GM19395 (cell line): ENCODE results near the gene TELO2.

Source experiments
- ATAC-seq: cut with Tn5 transposase; IDR thresholded peaks from one replicate; pipeline ENCODE4 v1.9.1; 2021; ENCODE audit warnings: mild to moderate bottlenecking, moderate library complexity; ENCODE audit not compliant: unreplicated experiment

Gene TELO2

DNA sequence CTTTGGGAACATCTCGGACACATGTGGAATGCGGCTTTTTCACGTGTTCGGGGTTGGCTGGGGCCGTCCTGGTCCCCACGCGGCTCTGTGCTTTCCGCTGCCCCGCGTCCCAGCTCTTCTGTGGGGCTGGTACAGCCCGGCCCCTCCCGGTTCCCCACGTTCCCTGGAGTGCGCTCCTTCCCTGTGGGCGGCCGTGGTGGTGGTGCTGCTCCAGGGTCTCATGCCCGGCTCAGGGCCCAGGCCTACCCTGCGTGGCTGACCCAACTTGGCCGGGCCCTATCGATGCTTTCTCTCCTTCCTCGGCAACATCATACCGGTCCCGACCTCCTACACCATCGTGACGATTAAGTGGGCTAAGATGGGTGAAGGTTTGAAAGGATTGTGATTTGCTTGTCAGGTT, 3.3 kb downstream of the TELO2 start:
- no peak for ATAC-seq

DNA sequence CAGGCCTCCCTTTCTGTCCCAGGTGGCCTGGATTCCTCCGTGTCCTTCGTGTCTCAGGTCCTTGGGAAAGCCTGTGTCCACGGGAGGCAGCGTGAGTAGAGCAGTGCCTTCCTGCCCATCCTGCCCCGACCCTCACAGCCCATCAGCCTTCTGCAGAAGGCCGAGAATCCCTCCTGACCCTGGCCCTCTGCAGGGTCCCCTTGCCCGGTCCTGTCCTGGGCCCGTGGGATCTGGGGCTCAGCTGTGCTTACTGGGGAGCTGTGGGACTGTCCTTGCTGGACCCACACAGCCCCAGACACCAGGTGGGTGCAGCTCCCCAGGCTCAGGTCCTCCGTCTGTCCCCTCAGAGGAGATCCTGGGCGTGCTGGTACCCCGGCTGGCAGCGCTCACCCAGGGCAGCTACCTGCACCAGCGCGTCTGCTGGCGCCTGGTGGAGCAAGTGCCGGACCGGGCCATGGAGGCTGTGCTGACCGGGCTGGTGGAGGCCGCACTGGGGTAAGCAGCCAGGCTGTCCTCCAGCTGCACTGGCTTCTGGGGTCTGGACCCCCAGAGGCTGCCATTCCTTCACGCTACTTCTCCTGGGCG, 3.9 kb downstream of the TELO2 start:
- no peak for ATAC-seq

DNA sequence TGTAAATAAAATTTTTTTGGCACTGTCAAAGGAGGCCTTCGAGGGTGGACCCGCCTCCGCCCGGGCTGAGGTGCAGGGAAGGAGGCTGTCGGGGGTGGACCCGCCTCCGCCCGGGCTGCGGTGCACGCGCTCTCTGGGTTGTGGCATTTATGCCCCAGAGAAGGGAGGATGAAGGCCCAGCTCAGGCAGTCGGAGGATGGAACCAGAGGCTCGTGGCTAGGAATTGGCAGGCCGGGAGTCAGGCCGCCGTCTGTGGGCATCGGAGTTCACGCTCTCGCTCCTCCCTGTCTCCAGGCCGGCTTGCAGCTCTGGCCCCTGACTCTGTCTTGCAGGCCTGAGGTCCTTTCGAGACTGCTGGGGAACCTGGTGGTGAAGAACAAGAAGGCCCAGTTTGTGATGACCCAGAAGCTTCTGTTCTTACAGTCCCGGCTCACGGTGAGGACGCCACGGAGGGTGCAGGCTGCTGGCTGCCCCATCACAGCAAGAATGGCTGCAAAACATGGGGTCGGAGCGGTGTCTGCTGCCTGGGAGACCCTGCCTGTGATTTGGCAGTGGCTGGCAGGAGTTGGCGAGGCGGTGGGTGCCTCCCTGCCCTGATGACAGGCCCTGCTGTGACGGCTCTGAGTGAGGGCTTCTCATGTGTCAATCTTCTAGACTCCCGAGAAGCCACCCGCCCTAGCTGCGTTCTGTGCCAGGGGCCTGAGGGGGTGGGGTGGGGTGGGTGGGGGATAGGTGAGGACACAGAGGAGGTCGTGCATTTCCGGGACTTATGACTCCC, 5.9 kb downstream of the TELO2 start:
- no peak for ATAC-seq

DNA sequence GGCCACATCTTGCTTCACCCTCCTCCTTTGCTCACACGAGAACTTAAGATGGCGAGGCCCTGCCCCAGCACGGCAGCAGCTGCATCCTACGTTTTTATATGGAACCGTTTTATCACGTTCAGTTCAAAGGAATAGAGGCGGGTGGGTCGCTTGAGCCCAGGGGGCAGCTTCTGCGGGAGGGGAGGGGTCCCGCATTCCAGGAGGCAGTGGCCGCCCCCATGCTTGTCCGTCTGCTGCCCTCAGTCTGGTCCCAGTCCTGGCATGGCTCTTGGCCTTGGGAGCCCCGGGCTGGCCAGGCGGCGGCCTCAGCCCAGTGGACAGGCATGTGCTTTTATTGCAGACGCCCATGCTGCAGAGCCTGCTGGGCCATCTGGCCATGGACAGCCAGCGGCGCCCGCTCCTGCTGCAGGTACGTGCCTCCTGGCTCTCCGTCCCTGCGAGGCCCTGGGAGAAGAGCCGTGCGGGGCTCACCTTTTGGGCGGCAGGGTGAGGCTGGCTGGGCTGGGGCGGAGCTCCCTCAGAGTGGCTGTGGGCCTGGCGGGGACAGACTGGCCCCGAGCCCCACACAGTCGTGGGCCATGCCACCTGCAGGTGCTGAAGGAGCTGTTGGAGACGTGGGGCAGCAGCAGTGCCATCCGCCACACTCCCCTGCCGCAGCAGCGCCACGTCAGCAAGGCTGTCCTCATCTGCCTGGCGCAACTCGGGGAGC, 6.8 kb downstream of the TELO2 start:
- no peak for ATAC-seq

DNA sequence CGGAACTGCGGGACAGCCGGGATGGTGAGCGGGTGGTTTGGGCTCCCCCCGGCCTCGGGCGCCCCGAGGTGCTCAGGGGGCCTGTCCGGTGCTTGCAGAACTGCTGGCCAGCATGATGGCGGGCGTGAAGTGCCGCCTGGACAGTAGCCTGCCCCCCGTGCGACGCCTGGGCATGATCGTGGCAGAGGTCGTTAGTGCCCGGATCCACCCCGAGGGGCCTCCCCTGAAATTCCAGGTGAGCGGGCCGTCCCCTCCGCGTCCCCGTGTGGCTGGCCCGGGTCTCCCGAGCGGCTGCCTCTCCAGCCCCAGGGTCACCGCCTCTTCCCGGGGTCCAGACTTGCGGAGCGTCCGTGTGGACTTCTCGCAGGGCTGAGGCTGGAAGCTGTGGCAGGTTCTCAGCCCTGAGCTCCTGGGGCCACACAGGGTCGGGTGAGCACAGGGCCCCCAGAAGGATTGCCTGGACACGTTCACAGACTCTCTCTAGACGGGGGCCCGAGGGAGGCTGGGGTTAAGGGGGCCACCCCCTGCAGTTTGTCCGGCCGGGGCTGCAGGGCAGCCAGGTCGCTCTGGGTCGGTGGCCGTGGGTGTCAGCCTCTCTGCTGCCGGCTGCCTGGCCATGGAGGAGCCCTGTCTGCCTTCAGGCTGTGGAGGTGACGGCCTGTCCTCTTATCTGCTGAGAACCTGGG, 7.4 kb downstream of the TELO2 start:
- no peak for ATAC-seq

DNA sequence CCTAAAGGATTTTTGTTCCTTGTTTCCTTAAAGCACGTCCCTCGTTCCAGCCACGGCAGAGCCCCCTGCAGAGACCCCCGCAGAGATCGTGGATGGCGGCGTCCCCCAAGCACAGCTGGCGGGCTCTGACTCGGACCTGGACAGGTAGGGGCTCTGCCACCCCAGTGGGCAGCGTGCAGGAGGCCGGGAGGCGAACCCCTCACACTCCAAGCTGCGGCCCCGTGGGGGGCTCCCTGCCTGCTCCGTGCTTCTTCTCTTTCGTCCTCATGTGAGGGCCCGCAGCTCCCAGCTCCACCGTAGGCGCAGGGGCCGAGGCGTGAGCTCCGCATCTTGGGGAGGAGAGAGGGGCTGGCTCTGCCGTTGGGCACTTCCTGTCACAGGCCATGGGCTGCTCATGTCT, 8.5 kb downstream of the TELO2 start:
- ATAC-seq: no peak

DNA sequence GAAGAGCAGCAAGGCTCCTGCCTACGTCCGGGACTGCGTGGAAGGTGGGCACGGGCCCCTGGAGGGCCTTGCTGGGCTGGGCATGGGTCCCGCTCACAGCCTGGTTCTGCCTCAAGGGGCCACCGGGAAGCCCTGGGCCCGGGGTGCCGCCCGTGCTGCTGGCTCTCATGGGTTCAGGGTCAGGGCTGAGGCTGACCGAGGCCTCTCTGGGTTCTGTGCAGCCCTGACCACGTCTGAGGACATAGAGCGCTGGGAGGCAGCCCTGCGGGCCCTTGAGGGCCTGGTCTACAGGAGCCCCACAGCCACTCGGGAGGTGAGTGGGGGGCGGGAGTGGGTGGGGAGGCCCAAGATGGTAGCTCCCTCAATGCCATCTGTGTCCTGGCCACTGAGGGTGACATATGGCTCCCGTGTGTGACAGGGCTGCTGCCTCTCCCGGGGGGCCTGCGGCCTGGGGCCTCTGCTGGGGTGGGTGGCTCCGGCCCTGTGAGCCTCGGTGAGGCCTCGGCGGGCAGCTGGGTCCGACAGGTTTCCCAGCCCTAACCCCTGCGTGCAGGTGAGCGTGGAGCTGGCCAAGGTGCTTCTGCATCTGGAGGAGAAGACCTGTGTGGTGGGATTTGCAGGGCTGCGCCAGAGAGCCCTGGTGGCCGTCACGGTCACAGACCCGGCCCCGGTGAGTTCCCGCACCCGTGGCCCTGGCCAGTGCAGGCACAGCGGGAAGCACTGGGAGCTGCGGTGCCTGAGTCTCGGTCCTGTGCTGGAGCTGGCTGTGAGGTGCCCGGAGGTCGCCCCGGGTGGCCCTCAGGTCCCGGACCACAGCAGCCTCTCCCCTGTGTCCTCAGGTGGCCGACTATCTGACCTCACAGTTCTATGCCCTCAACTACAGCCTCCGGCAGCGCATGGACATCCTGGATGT, 9.2 kb downstream of the TELO2 start:
- ATAC-seq: no peak

DNA sequence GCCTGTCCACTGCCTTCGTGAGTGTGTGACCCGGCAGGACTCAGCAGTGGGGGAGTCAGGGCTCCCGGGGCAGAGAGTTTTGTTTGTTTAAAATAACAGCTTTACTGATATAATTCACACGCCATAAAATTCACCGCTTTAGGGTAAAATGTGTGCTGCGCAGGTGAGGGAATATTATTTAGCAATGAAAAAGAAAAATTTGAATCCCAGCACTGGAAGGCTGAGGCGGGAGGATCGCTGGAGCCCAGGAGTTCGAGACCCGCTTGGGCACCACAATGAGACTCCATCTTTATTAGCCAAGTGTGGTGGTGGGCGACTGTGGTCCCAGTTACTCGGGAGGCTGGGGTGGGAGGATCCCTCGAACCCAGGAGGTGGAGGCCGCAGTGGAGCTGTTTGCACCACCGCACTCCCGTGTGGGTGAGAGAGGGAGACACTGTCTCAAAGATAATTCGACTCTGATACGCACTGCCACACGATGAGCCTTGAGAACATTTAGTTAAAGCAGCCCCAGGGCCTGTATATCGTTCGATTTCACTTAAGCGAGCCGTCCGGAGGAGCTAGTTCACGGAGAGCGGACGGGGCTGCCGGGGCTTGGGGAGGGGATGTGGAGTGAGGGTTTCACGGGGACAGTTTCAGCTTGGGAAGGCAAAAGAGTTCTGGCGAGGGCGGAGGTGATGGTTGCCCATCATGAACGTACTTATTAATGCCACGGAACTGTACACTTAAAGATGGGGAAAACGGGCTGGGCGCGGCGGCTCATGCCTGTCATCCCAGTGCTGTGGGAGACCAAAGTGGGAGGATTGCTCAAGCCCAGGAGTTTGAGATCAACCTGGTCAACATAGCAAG, 10.2 kb downstream of the TELO2 start:
- no peak for ATAC-seq

DNA sequence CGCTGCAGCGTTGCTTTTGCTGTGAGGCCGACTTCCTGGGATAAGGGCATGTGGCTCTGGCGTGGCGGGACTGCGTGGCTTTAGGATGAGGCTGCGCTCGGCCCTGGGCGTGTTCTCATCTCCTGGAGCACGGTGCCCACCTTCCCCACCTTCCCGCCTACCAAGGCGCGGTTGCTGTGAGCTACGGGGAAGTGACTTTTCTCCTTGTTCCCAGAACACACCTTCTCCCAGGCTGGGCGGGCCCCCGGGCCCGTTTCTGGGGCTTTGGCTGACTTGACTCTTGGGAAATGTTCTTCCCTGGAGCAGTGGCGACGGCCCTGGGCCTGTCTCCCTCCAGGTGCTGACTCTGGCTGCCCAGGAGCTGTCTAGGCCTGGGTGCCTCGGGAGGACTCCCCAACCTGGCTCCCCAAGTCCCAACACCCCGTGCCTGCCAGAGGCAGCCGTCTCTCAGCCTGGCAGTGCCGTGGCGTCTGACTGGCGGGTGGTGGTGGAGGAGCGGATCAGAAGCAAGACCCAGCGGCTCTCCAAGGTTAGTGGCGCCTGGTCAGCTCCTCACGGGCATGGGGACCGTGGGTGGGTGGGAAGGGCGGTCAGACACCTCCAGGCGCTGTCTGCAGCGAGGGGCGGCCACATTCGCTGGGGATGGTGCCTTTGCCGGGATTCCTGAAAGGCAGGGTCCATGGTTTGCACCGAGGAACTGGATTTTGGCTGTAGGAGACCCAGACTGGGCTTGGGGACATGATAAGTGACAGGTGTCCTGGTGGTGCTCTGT, 12.1 kb downstream of the TELO2 start:
- no peak for ATAC-seq

DNA sequence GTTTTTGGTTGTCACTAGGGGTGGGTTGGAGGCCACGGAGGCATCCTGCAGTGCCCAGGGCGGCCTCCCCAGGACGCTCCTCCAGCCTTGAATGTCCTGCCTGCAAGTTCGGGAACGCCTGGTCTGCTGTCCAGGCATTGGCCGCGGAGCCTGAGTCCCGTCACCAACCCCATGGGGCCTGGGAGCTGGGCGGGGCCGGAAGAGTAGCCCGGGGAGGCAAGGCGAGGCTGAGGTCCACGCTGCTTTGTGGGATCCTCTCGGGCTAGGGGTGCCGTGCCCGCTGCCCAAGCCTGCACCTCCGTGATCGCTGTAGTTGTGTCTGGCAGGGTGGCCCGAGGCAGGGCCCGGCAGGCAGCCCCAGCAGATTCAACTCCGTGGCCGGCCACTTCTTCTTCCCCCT, 12.8 kb downstream of the TELO2 start:
- ATAC-seq: no peak

DNA sequence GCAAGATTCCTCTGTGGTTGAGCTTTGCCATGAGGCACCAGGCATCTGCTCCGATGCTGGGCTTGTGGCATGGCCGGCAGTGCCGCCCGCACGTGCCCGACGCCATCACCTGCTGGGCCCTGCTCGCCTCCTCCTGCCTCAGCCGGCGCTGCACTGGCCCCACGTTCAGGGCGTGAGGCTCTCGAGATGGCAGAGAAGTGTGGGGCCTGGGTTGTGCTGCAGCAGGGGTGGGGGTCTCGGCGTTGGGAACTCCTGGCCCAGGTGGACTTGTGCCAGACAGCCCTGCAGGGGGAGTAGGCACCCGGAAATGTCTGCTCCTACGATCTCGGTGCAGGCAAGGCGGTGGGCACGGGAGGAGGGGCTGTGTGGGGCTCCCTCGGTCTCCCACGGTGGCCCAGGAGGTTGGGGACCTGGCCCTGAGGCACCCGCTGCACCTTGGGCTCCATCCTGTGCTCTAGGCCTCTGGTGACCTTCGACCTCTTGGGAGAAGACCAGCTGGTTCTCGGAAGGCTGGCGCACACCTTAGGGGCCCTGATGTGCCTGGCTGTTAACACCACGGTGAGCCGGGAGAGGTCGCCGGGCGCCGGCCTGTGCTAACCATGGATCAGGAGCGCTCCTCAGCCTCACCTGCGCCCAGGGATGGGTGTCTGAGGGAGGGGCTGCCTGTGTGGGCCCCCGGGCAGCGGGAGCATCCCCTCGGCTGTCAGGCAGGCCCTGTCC, 13.5 kb downstream of the TELO2 start:
- no peak for ATAC-seq

DNA sequence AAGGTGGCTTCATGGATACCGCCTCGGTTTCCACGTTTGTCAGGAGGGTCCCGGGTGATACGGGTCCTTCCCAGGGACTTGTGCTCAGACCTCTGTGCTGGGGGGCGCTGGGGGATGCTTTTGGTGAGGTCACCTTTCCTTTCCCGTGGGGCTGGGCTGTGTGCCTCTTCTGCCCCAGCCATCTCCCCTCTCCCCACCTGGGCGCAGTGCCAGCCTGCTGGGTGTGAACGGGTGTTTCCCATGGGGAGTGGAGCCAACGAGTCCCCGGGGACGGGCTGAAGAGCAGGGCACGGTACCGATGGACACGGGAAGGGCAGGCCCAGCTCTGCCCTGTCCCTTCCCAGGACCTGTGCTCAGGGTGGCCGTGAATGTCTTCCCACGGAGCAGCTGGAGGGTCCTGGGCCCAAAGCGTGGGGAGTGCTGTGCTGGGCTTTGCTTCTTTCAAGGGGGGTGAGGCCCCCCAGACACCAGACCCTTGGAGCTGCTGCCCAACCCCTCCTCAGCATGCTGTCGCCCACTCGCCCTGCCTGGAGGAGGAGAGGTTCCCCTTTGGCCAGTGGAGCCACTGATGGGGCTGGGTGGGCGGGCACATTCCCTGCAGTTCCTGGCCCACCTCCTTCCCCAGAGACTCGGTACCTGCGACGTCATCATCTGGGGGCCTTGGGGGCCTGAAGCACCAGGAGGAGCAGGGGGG, 15.5 kb downstream of the TELO2 start:
- no peak for ATAC-seq

DNA sequence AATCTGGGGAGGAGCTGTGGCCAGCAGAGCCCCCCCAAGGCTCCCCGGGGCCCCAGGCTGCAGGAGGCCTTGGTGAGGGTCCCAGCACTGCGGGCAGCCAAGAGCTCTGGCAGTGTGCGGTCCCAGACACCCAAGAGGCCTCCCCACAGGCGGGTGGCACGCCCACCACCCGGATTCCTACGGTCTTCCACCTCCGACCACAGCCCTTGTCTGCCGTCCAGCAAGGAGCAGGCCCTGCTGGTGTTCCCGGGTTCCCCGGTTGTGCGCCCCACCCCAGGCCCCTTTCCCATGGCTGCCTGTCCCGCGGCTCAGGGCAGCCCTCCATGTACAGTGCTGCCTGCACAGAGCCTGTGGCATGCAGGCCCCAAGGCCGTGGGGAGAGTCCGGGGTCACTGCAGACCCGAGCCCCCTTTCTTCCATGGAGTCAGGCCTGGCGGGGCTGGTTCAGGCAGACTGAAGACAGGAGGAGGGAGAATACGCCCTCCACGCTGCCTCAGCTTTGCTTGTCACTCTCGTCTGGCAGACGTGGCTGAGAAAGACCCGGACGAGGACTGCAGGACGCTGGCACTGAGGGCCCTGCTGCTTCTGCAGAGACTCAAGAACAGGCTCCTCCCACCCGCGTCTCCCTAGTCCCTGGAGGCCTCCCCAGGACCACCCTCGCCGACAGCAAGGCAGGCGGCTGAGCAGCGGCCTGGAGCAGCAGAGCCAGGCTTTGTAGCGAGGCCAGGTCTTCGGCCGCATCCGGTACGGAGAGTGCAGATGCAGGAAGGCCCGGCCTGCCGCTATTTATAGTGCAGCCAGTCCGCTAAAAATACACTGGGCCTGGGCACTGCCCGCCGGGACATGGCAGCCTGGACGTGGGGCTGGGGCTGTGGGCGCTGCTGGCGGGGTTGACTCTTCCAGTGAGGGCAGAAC, 16.4 kb downstream of the TELO2 start:
- ATAC-seq: no peak

DNA sequence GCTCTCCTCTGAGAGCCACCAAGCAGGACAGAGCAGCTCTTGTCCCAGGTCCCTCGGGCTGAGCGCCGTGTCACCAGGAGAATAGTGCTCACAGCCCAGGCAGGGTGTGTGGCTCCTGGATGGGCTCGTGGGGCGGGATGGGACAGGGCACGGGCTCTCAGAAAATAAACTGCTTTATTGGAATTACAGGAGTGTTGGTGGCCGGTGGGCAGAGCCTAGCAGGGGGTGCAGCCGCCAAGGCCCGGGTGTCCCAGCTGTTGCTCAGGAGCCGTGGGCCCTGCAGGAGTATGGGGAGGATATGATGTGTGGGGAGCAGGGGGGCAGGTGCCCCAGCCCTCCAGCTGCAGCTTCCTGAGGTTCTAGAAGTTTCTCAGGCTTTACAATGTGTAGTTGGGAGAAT, 17.1 kb downstream of the TELO2 start:
- ATAC-seq: no peak

DNA sequence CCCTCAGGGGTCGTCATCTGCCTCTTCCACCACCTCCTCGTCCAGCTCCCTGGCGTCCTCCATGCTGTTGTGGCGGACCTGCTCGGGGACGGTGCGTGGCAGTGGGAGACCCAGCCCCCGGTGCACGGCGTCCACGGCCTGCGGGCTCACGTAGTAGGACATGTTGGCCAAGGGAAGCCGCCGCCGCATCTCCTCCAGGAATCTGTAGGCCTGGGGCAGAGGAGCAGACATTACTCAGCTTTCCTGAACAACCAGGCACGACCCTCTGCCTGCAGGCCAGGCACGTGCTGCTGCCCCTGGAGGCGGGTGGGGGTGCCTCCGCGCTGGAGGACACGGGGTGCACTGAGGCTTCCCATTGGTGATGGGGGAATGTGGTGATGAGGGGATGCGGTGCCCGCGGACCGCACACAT, 17.8 kb downstream of the TELO2 start:
- no peak for ATAC-seq

DNA sequence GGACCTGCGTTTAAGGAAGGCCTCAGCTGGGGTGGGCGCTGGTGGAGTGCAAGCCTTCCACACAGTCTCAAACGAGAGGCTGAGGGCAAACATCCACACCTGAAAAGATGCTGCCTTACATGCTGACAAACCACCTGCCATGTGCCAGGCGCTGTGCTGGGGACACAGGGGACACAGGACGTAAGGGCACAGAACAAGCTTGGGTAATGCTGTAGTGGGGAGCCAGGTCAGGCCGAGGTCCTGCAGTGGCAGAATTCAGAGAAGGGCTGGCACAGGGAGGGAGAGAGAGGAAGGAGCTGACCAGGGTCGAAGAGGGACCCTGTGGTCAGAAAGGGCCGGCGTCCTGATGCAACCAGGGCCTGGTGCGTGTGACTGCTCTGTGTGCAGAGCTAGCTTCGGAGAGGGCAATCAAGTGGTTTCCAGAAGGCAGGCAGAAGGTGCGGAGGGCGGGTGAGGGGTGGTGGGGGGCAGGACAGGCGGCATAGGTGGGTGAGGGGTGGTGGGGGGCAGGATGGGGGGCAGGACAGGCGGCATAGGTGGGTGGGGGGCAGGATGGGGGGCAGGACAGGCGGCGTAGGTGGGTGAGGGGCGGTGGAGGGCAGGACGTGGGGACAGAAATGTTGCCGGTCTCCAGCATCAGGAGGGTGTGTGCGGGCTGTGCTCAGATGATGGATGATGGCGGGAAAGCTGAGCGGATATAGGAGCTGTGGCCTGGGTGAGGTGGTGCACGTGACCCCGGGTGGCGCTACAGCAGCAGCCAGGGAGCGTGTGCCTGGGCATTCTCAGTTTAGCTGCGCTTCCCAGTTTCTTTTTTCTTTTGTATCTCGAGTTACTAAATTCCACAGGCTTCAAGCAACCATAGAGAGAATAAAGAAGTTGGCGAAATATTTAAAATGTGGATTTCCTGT, 18.8 kb downstream of the TELO2 start:
- ATAC-seq: no peak
